GM13976 (cell line): ENCODE results near the gene RBM12.

Experiments used
- DNase-seq: peaks from one replicate; pipeline ENCODE4 v3.0.0; 2012; ENCODE audit warnings: low spot score
- CTCF ChIP-seq: IDR thresholded peaks from 2 replicates; pipeline ENCODE4 v1.5.1; 2012; ENCODE audit warnings: borderline replicate concordance, mild to moderate bottlenecking; ENCODE audit not compliant: insufficient read depth; ENCODE audit errors: extremely low read depth, missing control alignments, control extremely low read depth
- in situ Hi-C: fragments of 300-500 bp; cut with MboI; formaldehyde crosslinking; loops from one replicate; pipeline ENCODE4 v1.12.0; 2022; ENCODE audit warnings: low sequenced_read_pairs, mixed read lengths, inconsistent platforms; ENCODE audit not compliant: unreplicated experiment

The RBM12 gene

GRCh38 chr20:35661053-35661452 is 3.6 kb downstream of the RBM12 start:
- in situ Hi-C loops = no loop called here
- DNase-seq = no peak
- no peak for TF ChIP-seq CTCF

- in situ Hi-C loops = no loop called here
- DNase-seq = no peak
- no peak for TF ChIP-seq CTCF
Measured at GRCh38 chr20:35660122-35660937, 4.4 kb downstream of the RBM12 start.

- TF ChIP-seq CTCF = no peak
- DNase-seq = no peak
- in situ Hi-C loops = no loop called here
Measured at GRCh38 chr20:35657271-35657670, 7.4 kb downstream of the RBM12 start.

GRCh38 chr20:35654415-35654814 is 10.3 kb downstream of the RBM12 start:
- TF ChIP-seq CTCF = no peak
- no peak for DNase-seq
- in situ Hi-C loops = no loop called here

- no peak for TF ChIP-seq CTCF
- in situ Hi-C loops = no loop called here
- DNase-seq = no peak
Measured at GRCh38 chr20:35653893-35654292, 10.8 kb downstream of the RBM12 start.

- in situ Hi-C loops = no loop called here
- DNase-seq = no peak
- no peak for TF ChIP-seq CTCF
Measured at GRCh38 chr20:35653430-35653734, 11.3 kb downstream of the RBM12 start.

GRCh38 chr20:35652641-35653429 is 11.9 kb downstream of the RBM12 start:
- in situ Hi-C loops = no loop called here
- DNase-seq = no peak
- no peak for TF ChIP-seq CTCF
